Cardiac muscle cell (in vitro differentiated cells and primary cell): ENCODE data around the gene MAT2B. TPM values are rescaled to one million over a fixed set of nuclear protein-coding genes. Genes with fewer than 3 reads are reported as not detected.

Experiments
- DNase-seq, 2 donors: peaks; one replicate each; pipeline versions ENCODE4 v3.0.0 to v3.0.0-alpha.2; 2010 to 2017; ENCODE audit warnings: low read depth in 1 of 2, low spot score in 1 of 2
- H3K27ac ChIP-seq: fragments of 200-600 bp; sonication (generic); 2 replicates; pipeline ENCODE4 v1.5.1; 2016
- H3K27me3 ChIP-seq: fragments of 200-600 bp; sonication (generic); 2 replicates; pipeline ENCODE4 v1.6.0; 2016; ENCODE audit warnings: control low read depth
- H3K36me3 ChIP-seq: fragments of 200-600 bp; sonication (generic); 2 replicates; pipeline ENCODE4 v1.5.1; 2016; ENCODE audit warnings: control low read depth
- H3K4me1 ChIP-seq: fragments of 200-600 bp; sonication (generic); 2 replicates; pipeline ENCODE4 v1.8.1; 2017; ENCODE audit warnings: low read depth, mild to moderate bottlenecking, mixed run types
- H3K4me3 ChIP-seq: fragments of 200-600 bp; sonication (generic); 2 replicates; pipeline ENCODE4 v1.5.1; 2016; ENCODE audit warnings: mild to moderate bottlenecking
- H3K9me3 ChIP-seq: fragments of 200-600 bp; sonication (generic); 2 replicates; pipeline ENCODE4 v1.5.1; 2017; ENCODE audit warnings: low read depth, mild to moderate bottlenecking, control low read depth
- polyA plus RNA-seq: library from polyadenylated mRNA; unstranded; fragments of >200 nt; fragmentation: Nextera tagmentation; extraction: Ambion mirVana; gene quantifications from 2 replicates; pipeline ENCODE4 v1.2.1, GENCODE V29; 2016
- total RNA-seq: library from RNA; depleted of rRNA; stranded (reverse); fragments of >200 nt; gene quantifications from 2 replicates; pipeline ENCODE4 v1.2.3, GENCODE V29; 2016
- TF ChIP-seq, protein P1 (sequence below): IDR thresholded peaks from 2 replicates; pipeline ENCODE4 v1.5.1; 2012; ENCODE audit warnings: low read depth, mild to moderate bottlenecking, low read length

The MAT2B gene
- 30.2 and 32.5 TPM in 2 replicates for total RNA-seq
- 38.3 and 52.4 TPM in 2 replicates for polyA plus RNA-seq

DNA sequence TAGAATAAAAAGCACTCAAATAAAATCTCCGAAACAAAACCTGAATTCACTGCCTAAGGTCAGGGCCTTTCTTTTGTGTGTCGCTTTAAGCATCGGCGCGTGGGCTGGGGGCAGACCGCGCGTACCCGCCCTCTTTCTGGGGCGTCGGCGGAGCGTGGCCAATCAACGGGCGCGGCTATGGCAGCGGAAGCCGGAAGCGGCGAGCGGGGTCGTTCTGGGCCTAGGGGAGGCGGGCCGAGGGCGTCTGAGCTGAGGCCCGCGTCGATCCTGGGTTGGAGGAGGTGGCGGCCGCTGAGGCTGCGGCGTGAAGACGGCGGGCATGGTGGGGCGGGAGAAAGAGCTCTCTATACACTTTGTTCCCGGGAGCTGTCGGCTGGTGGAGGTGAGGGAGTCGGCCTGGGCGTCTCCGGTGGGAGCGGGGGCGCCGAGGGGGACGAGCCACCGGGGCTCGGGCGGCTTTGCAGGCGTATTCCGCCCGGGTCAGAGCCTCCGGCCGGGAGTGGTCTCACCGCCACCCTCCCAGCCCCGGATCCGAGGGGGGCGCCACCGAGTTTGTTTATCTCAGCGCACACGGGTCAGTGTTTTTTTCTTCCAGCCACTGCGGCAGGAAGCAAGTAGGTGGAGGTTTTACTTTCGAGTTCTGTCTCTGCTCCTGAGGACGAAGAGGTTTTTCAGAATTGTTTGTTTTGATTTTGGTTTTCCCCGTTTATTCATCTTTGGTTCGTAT is at the start of gene MAT2B:
MAT2B (plus strand) TSS at position 252 of the 727 bp plus-strand sequence; CDS start at position 320, 68 bp downstream.
- H3K36me3 ChIP-seq = no peaks in the 10 kb centered on the region
- H3K4me1 ChIP-seq = peaks cover 7% of the 10 kb centered on the region
- peak within 1 kb of the TSS; percentile 85 for H3K4me3 ChIP-seq

DNA sequence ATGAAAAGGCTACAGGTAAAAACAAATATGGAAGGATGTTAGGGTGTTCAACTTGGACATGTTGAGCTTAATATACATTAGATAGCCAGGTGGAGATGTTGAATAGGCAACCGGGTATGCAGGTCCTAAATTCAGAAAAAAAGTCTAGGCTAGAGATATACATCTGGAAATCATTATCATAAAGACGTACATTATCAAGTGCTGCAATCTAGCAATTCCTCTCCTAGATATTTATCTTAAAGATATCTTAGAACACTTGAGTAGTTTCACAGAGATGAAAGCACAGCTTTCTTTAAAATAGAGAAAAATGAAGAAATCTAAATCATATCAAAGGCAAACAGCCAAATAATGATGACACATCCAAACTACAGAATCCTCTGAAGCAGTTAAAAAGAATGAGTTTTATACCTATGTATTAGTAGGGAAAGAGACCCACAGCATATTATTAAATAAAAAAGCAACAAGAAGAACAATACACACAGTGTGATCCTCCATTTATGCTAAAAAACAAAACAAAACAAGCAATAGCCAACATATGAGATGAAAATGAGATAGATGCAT is 49.3 kb upstream of the MAT2B start:
- Histone ChIP-seq H3K9me3 (no peaks in the 10 kb centered on the region), H3K27ac (no peak overlapping the region), H3K4me3 (no peak overlapping the region), H3K36me3 (peaks cover 19% of the 10 kb centered on the region), H3K27me3 (no peaks in the 10 kb centered on the region), H3K4me1 (peaks cover 11% of the 10 kb centered on the region)
- no peak for DNase-seq
- TF ChIP-seq, protein P1, sequence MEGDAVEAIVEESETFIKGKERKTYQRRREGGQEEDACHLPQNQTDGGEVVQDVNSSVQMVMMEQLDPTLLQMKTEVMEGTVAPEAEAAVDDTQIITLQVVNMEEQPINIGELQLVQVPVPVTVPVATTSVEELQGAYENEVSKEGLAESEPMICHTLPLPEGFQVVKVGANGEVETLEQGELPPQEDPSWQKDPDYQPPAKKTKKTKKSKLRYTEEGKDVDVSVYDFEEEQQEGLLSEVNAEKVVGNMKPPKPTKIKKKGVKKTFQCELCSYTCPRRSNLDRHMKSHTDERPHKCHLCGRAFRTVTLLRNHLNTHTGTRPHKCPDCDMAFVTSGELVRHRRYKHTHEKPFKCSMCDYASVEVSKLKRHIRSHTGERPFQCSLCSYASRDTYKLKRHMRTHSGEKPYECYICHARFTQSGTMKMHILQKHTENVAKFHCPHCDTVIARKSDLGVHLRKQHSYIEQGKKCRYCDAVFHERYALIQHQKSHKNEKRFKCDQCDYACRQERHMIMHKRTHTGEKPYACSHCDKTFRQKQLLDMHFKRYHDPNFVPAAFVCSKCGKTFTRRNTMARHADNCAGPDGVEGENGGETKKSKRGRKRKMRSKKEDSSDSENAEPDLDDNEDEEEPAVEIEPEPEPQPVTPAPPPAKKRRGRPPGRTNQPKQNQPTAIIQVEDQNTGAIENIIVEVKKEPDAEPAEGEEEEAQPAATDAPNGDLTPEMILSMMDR = no peak

More for the DNA sequence above, at the start of gene MAT2B:
- Histone ChIP-seq H3K9me3 (no peaks in the 10 kb centered on the region), H3K27me3 (no peaks in the 10 kb centered on the region), H3K27ac (peak within 1 kb of the TSS; percentile 94)
- TF ChIP-seq, protein P1 = peak; percentile 39
- peak; percentile 97 to 99 for DNase-seq

DNA sequence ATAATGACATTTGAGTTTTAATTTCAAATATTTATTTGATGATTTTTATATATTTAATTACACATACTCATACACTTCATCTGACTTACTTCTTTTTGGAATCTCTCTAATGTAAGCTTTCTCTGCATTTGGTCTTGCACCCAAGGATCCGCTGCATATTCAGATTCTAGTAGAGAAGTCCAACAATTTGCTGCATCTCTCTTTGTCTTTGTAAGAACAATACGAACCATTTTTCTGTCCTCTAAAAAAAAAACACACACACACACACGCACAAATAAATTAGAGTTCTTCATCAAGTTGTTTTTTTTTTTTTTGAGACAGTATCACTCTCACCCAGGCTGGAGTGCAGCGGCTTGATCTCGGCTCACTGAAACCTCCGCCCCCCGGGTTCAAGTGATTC is 48.6 kb upstream of the MAT2B start:
- TF ChIP-seq, protein P1 = no peak

DNA sequence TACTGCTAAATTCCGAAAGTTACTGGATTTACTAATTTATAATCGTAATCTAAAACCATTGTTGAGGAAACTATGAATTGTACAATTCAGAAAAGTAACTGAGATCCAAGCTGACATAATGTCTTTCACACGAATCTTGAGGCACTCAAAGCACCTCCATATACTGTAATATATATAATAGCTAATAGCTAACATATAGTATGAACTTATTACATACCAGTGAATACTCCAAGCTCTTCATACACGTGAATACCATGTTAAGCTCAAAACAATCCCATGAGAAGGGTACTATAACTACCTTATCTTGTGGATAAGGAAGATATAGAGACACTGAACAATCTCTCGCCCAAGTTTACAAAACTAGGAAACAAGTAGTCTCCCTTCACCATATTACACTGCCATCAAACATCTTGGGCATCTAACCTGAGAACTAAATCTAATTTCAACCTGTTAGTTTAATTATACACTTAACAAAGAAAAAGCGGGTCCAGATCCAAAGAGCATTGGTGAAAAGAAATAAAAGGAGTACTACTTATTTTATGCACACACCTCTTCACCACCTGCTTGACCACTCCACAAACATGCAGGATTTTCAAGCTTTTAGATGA is 46.5 kb upstream of the MAT2B start:
- Histone ChIP-seq H3K4me1 (peaks cover 11% of the 10 kb centered on the region), H3K36me3 (peaks cover 4% of the 10 kb centered on the region), H3K27me3 (no peaks in the 10 kb centered on the region), H3K4me3 (peak overlapping the region; percentile 51), H3K27ac (peak overlapping the region; percentile 98), H3K9me3 (no peaks in the 10 kb centered on the region)
- no peak for DNase-seq
- TF ChIP-seq, protein P1 = no peak

More for the DNA sequence above, 48.6 kb upstream of the MAT2B start:
- Histone ChIP-seq H3K4me1 (peaks cover 11% of the 10 kb centered on the region), H3K27ac (no peak overlapping the region), H3K4me3 (no peak overlapping the region), H3K36me3 (peaks cover 19% of the 10 kb centered on the region), H3K9me3 (no peaks in the 10 kb centered on the region), H3K27me3 (no peaks in the 10 kb centered on the region)
- no peak for DNase-seq

DNA sequence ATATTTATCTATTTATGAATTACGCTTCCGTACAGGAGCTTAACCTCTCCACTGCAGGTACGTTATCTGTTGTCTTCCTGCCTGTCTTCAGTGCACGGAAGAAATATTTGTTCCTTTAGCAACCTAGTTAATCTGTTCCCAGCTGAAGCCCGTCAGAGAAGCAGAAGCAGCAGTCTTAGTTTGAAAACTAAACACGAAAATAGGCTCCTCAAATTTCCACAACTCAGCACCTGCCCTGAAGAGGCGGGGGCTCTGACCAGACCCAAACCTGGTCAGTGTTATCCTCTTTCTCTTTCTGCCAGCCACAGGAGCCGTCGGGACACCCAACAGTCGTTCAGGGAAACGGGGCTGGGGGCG is 46.0 kb upstream of the MAT2B start:
- Histone ChIP-seq H3K36me3 (peaks cover 2% of the 10 kb centered on the region), H3K4me1 (peaks cover 11% of the 10 kb centered on the region), H3K27me3 (no peaks in the 10 kb centered on the region), H3K27ac (peak overlapping the region; percentile 98), H3K4me3 (peak overlapping the region; percentile 51), H3K9me3 (no peaks in the 10 kb centered on the region)
- DNase-seq = no peak
- TF ChIP-seq, protein P1 = no peak
